Gastroesophageal sphincter (tissue), 3 donors: ENCODE measurements around the gene KMT5C.

Experiments used
- CTCF ChIP-seq, 4 experiments: fragments of 200-600 bp in 2 of 4; fragments of 450-650 bp in 2 of 4; sonication (generic) in 1 of 4; IDR thresholded peaks; one replicate each; pipeline ENCODE4 v1.5.1; 2017 to 2019; ENCODE audit warnings: antibody characterized with exemption in 4 of 4, mild to moderate bottlenecking in 2 of 4, moderate library complexity in 2 of 4
- EP300 ChIP-seq: sonication (generic); formaldehyde crosslinking; IDR thresholded peaks from one replicate; pipeline ENCODE4 v1.6.1; 2017; ENCODE audit warnings: antibody characterized with exemption, mild to moderate bottlenecking
- POLR2A ChIP-seq, 2 donors: fragments of 450-650 bp; IDR thresholded peaks; one replicate each; pipeline ENCODE4 v1.6.1; 2017; ENCODE audit warnings: antibody characterized with exemption in 2 of 2, mild to moderate bottlenecking in 2 of 2, moderate library complexity in 1 of 2

- TF ChIP-seq CTCF (IDR thresholded peaks at IDR 0.05) (no peak), POLR2A (IDR thresholded peaks at IDR 0.05) (no peak), EP300 (no peak)
Measured at GRCh38 chr19:55314396-55314795, 25.3 kb upstream of the KMT5C start.
